22Rv1 (cell line): Measurements from ENCODE around the gene MRPL18.
"Not testable (repeated sequence)": the region's sequence is repeated elsewhere in the genome, so short reads cannot be mapped to it uniquely, and the experiment has no call there.

Experiments used
- H3K27ac ChIP-seq: fragments of 450-650 bp; 2 replicates; pipeline ENCODE4 v1.5.1; 2017
- ZFX ChIP-seq: fragments of 450-650 bp; IDR thresholded peaks from 2 replicates; pipeline ENCODE4 v1.6.1; 2017; ENCODE audit warnings: antibody characterized with exemption, borderline replicate concordance
- TF ChIP-seq, protein P1 (sequence below): fragments of 450-650 bp; IDR thresholded peaks from 2 replicates; pipeline ENCODE4 v1.5.1; 2017; ENCODE audit warnings: mild to moderate bottlenecking

MRPL18 gene

DNA sequence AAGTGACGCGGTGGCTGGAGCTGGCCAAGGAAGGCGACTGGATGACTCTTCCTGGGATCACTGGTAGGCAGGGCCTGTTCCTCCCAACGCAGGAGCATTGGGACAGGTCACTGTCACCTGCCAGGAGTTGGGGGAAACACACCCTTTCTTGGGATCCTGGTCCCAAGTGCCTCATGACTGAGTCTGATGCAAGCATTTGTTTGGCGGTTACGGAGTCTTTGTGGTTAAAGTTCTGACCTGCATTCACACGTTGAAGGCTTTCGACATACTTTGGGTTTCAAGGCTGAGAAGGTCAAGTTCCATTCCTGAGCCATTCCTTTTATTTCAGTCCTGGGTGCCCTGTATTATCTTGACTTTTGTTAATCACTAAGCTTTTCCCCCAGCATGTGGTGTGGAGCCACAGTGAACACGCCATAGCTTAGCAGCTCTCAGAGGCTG, 15.8 kb downstream of the MRPL18 start:
- H3K27ac ChIP-seq = no peak overlapping the region
- TF ChIP-seq ZFX = no peak
- TF ChIP-seq, protein P1, sequence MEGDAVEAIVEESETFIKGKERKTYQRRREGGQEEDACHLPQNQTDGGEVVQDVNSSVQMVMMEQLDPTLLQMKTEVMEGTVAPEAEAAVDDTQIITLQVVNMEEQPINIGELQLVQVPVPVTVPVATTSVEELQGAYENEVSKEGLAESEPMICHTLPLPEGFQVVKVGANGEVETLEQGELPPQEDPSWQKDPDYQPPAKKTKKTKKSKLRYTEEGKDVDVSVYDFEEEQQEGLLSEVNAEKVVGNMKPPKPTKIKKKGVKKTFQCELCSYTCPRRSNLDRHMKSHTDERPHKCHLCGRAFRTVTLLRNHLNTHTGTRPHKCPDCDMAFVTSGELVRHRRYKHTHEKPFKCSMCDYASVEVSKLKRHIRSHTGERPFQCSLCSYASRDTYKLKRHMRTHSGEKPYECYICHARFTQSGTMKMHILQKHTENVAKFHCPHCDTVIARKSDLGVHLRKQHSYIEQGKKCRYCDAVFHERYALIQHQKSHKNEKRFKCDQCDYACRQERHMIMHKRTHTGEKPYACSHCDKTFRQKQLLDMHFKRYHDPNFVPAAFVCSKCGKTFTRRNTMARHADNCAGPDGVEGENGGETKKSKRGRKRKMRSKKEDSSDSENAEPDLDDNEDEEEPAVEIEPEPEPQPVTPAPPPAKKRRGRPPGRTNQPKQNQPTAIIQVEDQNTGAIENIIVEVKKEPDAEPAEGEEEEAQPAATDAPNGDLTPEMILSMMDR = no peak

DNA sequence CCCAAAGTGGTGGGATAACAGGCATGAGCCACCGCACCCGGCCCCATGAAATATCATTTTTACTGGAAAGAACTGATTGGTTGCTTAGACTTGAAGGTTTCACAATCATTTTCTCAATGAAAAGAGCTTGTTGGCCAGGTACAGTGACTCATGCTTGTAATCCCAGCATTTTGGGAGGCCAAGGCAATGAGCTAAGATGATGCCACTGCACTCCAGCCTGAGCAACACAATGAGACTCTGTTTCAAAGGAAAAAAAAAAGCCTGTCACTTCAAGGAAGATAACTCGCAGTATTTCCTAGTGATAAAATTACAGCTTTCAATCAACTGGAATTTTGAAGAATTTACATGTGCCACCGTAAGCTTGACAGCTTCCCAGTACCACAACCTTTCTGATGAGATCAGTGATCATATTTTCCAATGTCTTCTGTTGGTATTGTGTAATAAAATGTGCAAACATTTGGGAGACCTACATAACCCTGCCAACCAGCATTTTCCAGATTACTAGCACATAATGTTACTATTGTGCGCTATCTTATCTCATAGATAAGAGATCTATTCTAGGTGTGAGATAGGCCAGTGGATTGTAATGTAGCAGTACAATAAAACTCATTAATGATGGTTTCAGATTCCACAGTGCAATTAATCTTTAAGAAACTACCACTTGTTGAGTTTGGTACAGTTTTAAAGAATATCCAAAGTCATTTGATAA, 17.0 kb downstream of the MRPL18 start:
- TF ChIP-seq, protein P1 = no peak
- TF ChIP-seq ZFX = no peak
- no peak overlapping the region for H3K27ac ChIP-seq

DNA sequence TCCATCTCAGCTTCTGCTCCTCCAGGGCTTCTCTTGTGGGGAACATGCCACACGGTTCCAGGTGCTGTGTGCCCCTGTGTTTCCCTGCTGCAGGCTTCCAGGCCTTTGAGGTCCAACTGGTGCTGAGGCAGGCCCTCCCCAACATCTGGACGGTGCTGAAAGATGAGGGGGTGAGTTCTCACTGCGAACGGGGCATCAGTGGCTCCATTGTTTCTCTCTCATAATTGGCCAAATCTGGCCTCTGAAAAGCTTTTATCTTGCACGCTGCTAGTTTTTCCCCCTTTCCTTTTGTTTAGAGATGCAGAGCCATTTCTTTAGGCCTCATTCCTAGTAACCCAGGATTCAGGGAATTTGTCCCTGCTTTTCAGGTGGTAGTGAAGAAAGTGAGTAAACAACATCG, 18.4 kb downstream of the MRPL18 start:
- TF ChIP-seq, protein P1 = no peak
- no peak for TF ChIP-seq ZFX
- no peak overlapping the region for H3K27ac ChIP-seq

DNA sequence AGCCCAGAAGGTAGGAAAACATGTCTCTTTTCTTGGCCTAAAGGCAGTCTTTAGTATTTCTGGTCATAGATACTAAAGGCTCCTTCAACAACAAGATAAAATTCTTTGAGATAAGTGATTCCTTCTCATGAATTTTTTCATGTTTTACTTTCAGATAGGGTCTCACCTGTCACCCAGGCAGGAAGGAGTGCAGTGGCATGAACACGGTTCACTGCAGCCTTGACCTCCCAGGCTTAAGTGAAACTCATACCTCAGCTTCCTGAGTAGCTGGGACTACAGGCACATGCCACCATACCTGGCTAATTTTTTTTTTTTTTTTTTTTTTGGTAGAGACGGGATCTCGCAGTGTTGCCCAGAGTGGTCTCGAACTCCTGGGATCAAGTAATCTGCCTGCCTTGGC, 18.9 kb downstream of the MRPL18 start:
- TF ChIP-seq, protein P1 = no peak
- no peak for TF ChIP-seq ZFX

DNA sequence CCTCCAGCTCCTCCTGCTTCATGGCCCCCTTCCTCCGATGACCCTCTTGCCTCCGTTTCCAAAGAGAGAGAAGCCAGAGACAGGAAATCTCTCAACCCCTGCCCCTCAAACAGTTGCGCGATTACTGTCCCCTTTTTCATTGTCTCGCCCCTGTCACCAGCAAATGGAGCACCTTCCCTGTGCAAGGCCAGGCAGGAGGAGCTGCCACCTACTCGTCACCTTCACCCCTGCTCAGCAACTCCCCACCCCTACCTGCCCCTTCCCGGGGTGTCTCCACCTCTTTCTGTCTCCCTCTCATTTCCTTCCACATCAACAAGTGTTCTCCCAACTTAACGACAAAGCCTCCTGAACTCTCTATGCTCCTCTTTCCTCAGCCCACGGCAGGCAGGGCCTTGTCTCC, 23.5 kb downstream of the MRPL18 start:
- TF ChIP-seq, protein P1 = no peak
- no peak for TF ChIP-seq ZFX

More for the DNA sequence above, 18.9 kb downstream of the MRPL18 start:
- no peak overlapping the region for H3K27ac ChIP-seq

DNA sequence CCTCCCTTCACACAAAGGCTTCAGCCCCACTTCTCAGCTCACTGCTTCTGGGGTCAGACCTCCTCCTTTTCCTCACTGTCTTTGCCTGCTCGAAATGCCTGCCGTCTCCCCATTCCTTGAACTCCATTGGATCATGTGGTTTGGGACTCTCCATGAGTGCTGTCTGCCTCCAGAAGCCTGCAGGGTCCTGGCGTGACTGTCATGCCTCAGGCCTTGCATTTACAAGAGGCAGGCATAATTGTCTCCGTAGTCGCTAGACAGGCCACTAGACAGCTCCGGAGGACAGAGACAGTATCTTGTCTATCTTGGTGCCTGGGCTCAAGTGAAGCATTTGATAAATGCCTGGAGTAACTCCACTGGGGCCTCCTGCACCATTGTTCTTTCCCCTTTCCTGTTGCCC, 25.1 kb downstream of the MRPL18 start:
- no peak overlapping the region for H3K27ac ChIP-seq
- no peak for TF ChIP-seq ZFX
- TF ChIP-seq, protein P1 = no peak

More for the DNA sequence above, 23.5 kb downstream of the MRPL18 start:
- H3K27ac ChIP-seq = no peak overlapping the region

DNA sequence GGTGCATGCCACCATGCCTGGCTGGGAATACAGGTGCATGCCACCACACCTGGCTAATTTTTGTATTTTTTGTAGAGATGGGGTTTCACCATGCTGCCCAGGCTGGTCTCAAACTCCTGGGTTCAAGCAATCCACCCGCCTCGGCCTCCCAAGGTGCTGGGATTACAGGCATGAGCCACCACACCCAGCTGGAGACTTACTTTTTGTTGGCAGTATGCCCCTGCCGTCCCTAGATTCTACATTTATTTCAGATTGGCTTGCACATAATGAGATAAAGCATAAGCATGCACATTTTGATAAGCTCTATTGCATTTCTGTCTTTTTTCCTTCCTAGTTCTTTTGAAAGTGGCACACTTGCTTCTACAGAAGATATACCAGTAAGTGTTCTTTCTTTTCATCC, 26.5 kb downstream of the MRPL18 start:
- not testable (repeated sequence) for H3K27ac ChIP-seq
